ENCODE measurements around the gene ZDHHC14. TPM values are rescaled to one million over a fixed set of nuclear protein-coding genes. Genes with fewer than 3 reads are reported as not detected.

Gene ZDHHC14
- total and polyA plus RNA-seq, 4 donors: 4.3 to 18.3 (median 8.9) TPM

- Histone ChIP-seq H3K9ac (ENCODE audit: insufficient read depth in 1 of 2, low read length in 2 of 2) (no peak overlapping the region), H3K4me3 (no peak overlapping the region), H3K4me1 (ENCODE audit: control insufficient read depth in 5 of 5, insufficient read depth in 5 of 5, low read length in 5 of 5) (peaks cover 0 to 6% (median 0%) of the 10 kb centered on the region in 5 donors), H3K36me3 (ENCODE audit: control insufficient read depth in 4 of 4, insufficient read depth in 4 of 4, low read length in 4 of 4) (no peaks in the 10 kb centered on the region), H3K9me3 (ENCODE audit: control insufficient read depth in 4 of 4, insufficient read depth in 3 of 4, low read length in 3 of 4) (peaks cover 0 to 3% (median 1%) of the 10 kb centered on the region in 4 donors), H3K27me3 (ENCODE audit: control insufficient read depth in 3 of 3, insufficient read depth in 3 of 3, low read length in 2 of 3) (no peaks in the 10 kb centered on the region), H3K27ac (ENCODE audit: low read depth in 1 of 2, low read length in 1 of 2) (no peak overlapping the region)
- TF ChIP-seq CTCF (IDR thresholded peaks at IDR 0.05; ENCODE audit: control extremely low read depth, extremely low read depth): no peak
- no peak for DNase-seq
- WGBS, 2 donors: 92 to 96% methylated on average over 3 of the region's 3 CpGs
- no peak for ATAC-seq (ENCODE audit: insufficient read depth, low FRiP score)
Measured at GRCh38 chr6:157492741-157493140, 111.8 kb downstream of the ZDHHC14 start.

GRCh38 chr6:157493173-157493572 is 112.2 kb downstream of the ZDHHC14 start:
- TF ChIP-seq CTCF (IDR thresholded peaks at IDR 0.05; ENCODE audit: control extremely low read depth, extremely low read depth): no peak
- peaks cover 0 to 6% (median 0%) of the 10 kb centered on the region in 5 donors for H3K4me1 ChIP-seq (ENCODE audit: control insufficient read depth in 5 of 5, insufficient read depth in 5 of 5, low read length in 5 of 5)
- H3K9me3 ChIP-seq (ENCODE audit: control insufficient read depth in 4 of 4, insufficient read depth in 3 of 4, low read length in 3 of 4): peaks cover 0 to 3% (median 1%) of the 10 kb centered on the region in 4 donors
- 94 to 96% methylated on average over 11 of the region's 11 CpGs for whole genome bisulfite sequencing, 2 donors
- no peak overlapping the region for H3K9ac ChIP-seq (ENCODE audit: insufficient read depth in 1 of 2, low read length in 2 of 2)
- DNase-seq (no peak), ATAC-seq (ENCODE audit: insufficient read depth, low FRiP score) (no peak)
- no peak overlapping the region for H3K4me3 ChIP-seq
- no peaks in the 10 kb centered on the region for H3K36me3 ChIP-seq (ENCODE audit: control insufficient read depth in 4 of 4, insufficient read depth in 4 of 4, low read length in 4 of 4)
- no peaks in the 10 kb centered on the region for H3K27me3 ChIP-seq (ENCODE audit: control insufficient read depth in 3 of 3, insufficient read depth in 3 of 3, low read length in 2 of 3)
- no peak overlapping the region for H3K27ac ChIP-seq (ENCODE audit: low read depth in 1 of 2, low read length in 1 of 2)

GRCh38 chr6:157493576-157493975 is 112.6 kb downstream of the ZDHHC14 start:
- Histone ChIP-seq H3K9ac (ENCODE audit: insufficient read depth in 1 of 2, low read length in 2 of 2) (no peak overlapping the region), H3K27ac (ENCODE audit: low read depth in 1 of 2, low read length in 1 of 2) (no peak overlapping the region), H3K9me3 (ENCODE audit: control insufficient read depth in 4 of 4, insufficient read depth in 3 of 4, low read length in 3 of 4) (peaks cover 0 to 3% (median 1%) of the 10 kb centered on the region in 4 donors), H3K36me3 (ENCODE audit: control insufficient read depth in 4 of 4, insufficient read depth in 4 of 4, low read length in 4 of 4) (no peaks in the 10 kb centered on the region), H3K4me3 (no peak overlapping the region), H3K4me1 (ENCODE audit: control insufficient read depth in 5 of 5, insufficient read depth in 5 of 5, low read length in 5 of 5) (peaks cover 0 to 6% (median 0%) of the 10 kb centered on the region in 5 donors), H3K27me3 (ENCODE audit: control insufficient read depth in 3 of 3, insufficient read depth in 3 of 3, low read length in 2 of 3) (no peaks in the 10 kb centered on the region)
- DNase-seq (no peak), ATAC-seq (ENCODE audit: insufficient read depth, low FRiP score) (no peak)
- TF ChIP-seq CTCF (IDR thresholded peaks at IDR 0.05; ENCODE audit: control extremely low read depth, extremely low read depth): no peak
- WGBS, 2 donors: 96 to 100% methylated on average over 10 of the region's 10 CpGs

- no peak for TF ChIP-seq CTCF (IDR thresholded peaks at IDR 0.05; ENCODE audit: control extremely low read depth, extremely low read depth)
- ATAC-seq (ENCODE audit: insufficient read depth, low FRiP score) (no peak), DNase-seq (peak in 1 of 3 donors; percentile 56)
- Histone ChIP-seq H3K27ac (ENCODE audit: low read depth in 1 of 2, low read length in 1 of 2) (no peak overlapping the region), H3K4me3 (no peak overlapping the region), H3K27me3 (ENCODE audit: control insufficient read depth in 3 of 3, insufficient read depth in 3 of 3, low read length in 2 of 3) (no peaks in the 10 kb centered on the region), H3K9ac (ENCODE audit: insufficient read depth in 1 of 2, low read length in 2 of 2) (no peak overlapping the region), H3K4me1 (ENCODE audit: control insufficient read depth in 5 of 5, insufficient read depth in 5 of 5, low read length in 5 of 5) (peaks cover 0 to 6% (median 0%) of the 10 kb centered on the region in 5 donors), H3K9me3 (ENCODE audit: control insufficient read depth in 4 of 4, insufficient read depth in 3 of 4, low read length in 3 of 4) (peaks cover 0 to 3% (median 1%) of the 10 kb centered on the region in 4 donors), H3K36me3 (ENCODE audit: control insufficient read depth in 4 of 4, insufficient read depth in 4 of 4, low read length in 4 of 4) (no peaks in the 10 kb centered on the region)
- WGBS, 2 donors: 84 to 88% methylated on average over 6 of the region's 6 CpGs
Measured at GRCh38 chr6:157494132-157494710, 113.2 kb downstream of the ZDHHC14 start.

Data from lung (tissue), 12 donors.